Subcutaneous abdominal adipose tissue (tissue), 5 donors: ENCODE measurements around the gene PKP1.

Source experiments
- H3K27ac ChIP-seq: one replicate; pipeline ENCODE4 v1.7.0; 2013; ENCODE audit warnings: low read depth, mild to moderate bottlenecking, inconsistent platforms, low read length, moderate library complexity
- H3K27me3 ChIP-seq, 5 donors: one replicate each; pipeline ENCODE4 v1.7.0; 2013; ENCODE audit warnings: low read length in 5 of 5, inconsistent platforms in 1 of 5; ENCODE audit not compliant: control insufficient read depth in 5 of 5, insufficient read depth in 4 of 5
- H3K36me3 ChIP-seq, 5 donors: one replicate each; pipeline ENCODE4 v1.7.0; 2013; ENCODE audit warnings: low read length in 5 of 5; ENCODE audit not compliant: control insufficient read depth in 5 of 5, insufficient read depth in 5 of 5
- H3K4me1 ChIP-seq, 5 donors: one replicate each; pipeline ENCODE4 v1.7.0; 2013; ENCODE audit warnings: low read length in 5 of 5, mild to moderate bottlenecking in 3 of 5, moderate library complexity in 1 of 5; ENCODE audit not compliant: control insufficient read depth in 5 of 5, insufficient read depth in 5 of 5
- H3K4me3 ChIP-seq, 5 donors: one replicate each; pipeline ENCODE4 v1.7.0; 2013; ENCODE audit warnings: low read length in 5 of 5, low read depth in 1 of 5
- H3K9ac ChIP-seq, 5 donors: one replicate each; pipeline ENCODE4 v1.7.0; 2013; ENCODE audit warnings: low read length in 5 of 5, mild to moderate bottlenecking in 4 of 5, moderate library complexity in 3 of 5
- H3K9me3 ChIP-seq, 5 donors: one replicate each; pipeline ENCODE4 v1.7.0; 2013; ENCODE audit warnings: low read length in 5 of 5; ENCODE audit not compliant: control insufficient read depth in 5 of 5
- donor health status: healthy.
- donor health status: healthy.
- donor health status: healthy.
- donor health status: healthy.
- donor health status: healthy.

Gene PKP1

GRCh38 chr1:201322653-201323510 is 39.6 kb downstream of the PKP1 start:
- Histone ChIP-seq H3K36me3 (peaks cover 0 to 73% (median 22%) of the 10 kb centered on the region in 5 donors), H3K4me1 (no peaks in the 10 kb centered on the region), H3K9me3 (no peaks in the 10 kb centered on the region), H3K27ac (no peak overlapping the region), H3K4me3 (no peak overlapping the region), H3K9ac (no peak overlapping the region), H3K27me3 (no peaks in the 10 kb centered on the region)

GRCh38 chr1:201324306-201324705 is 41.0 kb downstream of the PKP1 start:
- H3K4me1 ChIP-seq: no peaks in the 10 kb centered on the region
- no peak overlapping the region for H3K9ac ChIP-seq
- H3K27me3 ChIP-seq: no peaks in the 10 kb centered on the region
- no peak overlapping the region for H3K4me3 ChIP-seq
- peaks cover 0 to 69% (median 17%) of the 10 kb centered on the region in 5 donors for H3K36me3 ChIP-seq
- no peak overlapping the region for H3K27ac ChIP-seq
- no peaks in the 10 kb centered on the region for H3K9me3 ChIP-seq

GRCh38 chr1:201324821-201325677 is 41.7 kb downstream of the PKP1 start:
- Histone ChIP-seq H3K4me3 (no peak overlapping the region), H3K9ac (no peak overlapping the region), H3K4me1 (no peaks in the 10 kb centered on the region), H3K36me3 (peaks cover 0 to 65% (median 17%) of the 10 kb centered on the region in 5 donors), H3K27ac (no peak overlapping the region), H3K27me3 (no peaks in the 10 kb centered on the region), H3K9me3 (no peaks in the 10 kb centered on the region)

- no peaks in the 10 kb centered on the region for H3K4me1 ChIP-seq
- no peak overlapping the region for H3K27ac ChIP-seq
- H3K9me3 ChIP-seq: no peaks in the 10 kb centered on the region
- H3K9ac ChIP-seq: no peak overlapping the region
- H3K36me3 ChIP-seq: peaks cover 0 to 61% (median 17%) of the 10 kb centered on the region in 5 donors
- no peak overlapping the region for H3K4me3 ChIP-seq
- H3K27me3 ChIP-seq: no peaks in the 10 kb centered on the region
Observed at GRCh38 chr1:201325678-201326060, 42.4 kb downstream of the PKP1 start.

- Histone ChIP-seq H3K9me3 (no peaks in the 10 kb centered on the region), H3K27ac (no peak overlapping the region), H3K4me1 (no peaks in the 10 kb centered on the region), H3K9ac (no peak overlapping the region), H3K4me3 (no peak overlapping the region), H3K27me3 (no peaks in the 10 kb centered on the region), H3K36me3 (peaks cover 0 to 56% (median 17%) of the 10 kb centered on the region in 5 donors)
Observed at GRCh38 chr1:201326710-201327109, 43.4 kb downstream of the PKP1 start.

- Histone ChIP-seq H3K27me3 (peaks cover 0 to 2% (median 0%) of the 10 kb centered on the region in 5 donors), H3K4me1 (no peaks in the 10 kb centered on the region), H3K27ac (no peak overlapping the region), H3K36me3 (peaks cover 0 to 46% (median 13%) of the 10 kb centered on the region in 5 donors), H3K9me3 (no peaks in the 10 kb centered on the region), H3K4me3 (no peak overlapping the region), H3K9ac (no peak overlapping the region)
Observed at GRCh38 chr1:201327687-201328240, 44.5 kb downstream of the PKP1 start.

GRCh38 chr1:201328576-201328975 is 45.3 kb downstream of the PKP1 start:
- H3K4me1 ChIP-seq: no peaks in the 10 kb centered on the region
- no peak overlapping the region for H3K9ac ChIP-seq
- H3K36me3 ChIP-seq: peaks cover 0 to 46% (median 13%) of the 10 kb centered on the region in 5 donors
- no peak overlapping the region for H3K4me3 ChIP-seq
- no peak overlapping the region for H3K27ac ChIP-seq
- H3K9me3 ChIP-seq: no peaks in the 10 kb centered on the region
- H3K27me3 ChIP-seq: peaks cover 0 to 2% (median 0%) of the 10 kb centered on the region in 5 donors

GRCh38 chr1:201329286-201329685 is 46.0 kb downstream of the PKP1 start:
- Histone ChIP-seq H3K9ac (no peak overlapping the region), H3K27ac (no peak overlapping the region), H3K9me3 (no peaks in the 10 kb centered on the region), H3K4me1 (peaks cover 0 to 4% (median 0%) of the 10 kb centered on the region in 5 donors), H3K27me3 (peaks cover 0 to 2% (median 0%) of the 10 kb centered on the region in 5 donors), H3K36me3 (peaks cover 0 to 41% (median 11%) of the 10 kb centered on the region in 5 donors), H3K4me3 (no peak overlapping the region)

- Histone ChIP-seq H3K36me3 (peaks cover 0 to 37% (median 11%) of the 10 kb centered on the region in 5 donors), H3K27me3 (peaks cover 0 to 2% (median 0%) of the 10 kb centered on the region in 5 donors), H3K4me1 (peaks cover 0 to 7% (median 0%) of the 10 kb centered on the region in 5 donors), H3K27ac (no peak overlapping the region), H3K9me3 (no peaks in the 10 kb centered on the region), H3K4me3 (no peak overlapping the region), H3K9ac (no peak overlapping the region)
Observed at GRCh38 chr1:201329801-201330200, 46.5 kb downstream of the PKP1 start.
